H9 (cell line): Measurements from ENCODE around the gene PLEKHA8. TPM values are rescaled to one million over a fixed set of nuclear protein-coding genes. Genes with fewer than 3 reads are reported as not detected.

Experiments
- DNase-seq: peaks from one replicate; pipeline ENCODE4 v3.0.0-alpha.2; 2017
- H2AFZ ChIP-seq: one replicate; pipeline ENCODE4 v1.6.1; 2013; ENCODE audit warnings: mild to moderate bottlenecking, low read length, control low read depth, moderate library complexity
- H2AK5ac ChIP-seq: 2 replicates; pipeline ENCODE4 v1.6.1; 2013; ENCODE audit warnings: low read length, control low read depth, mixed read lengths; ENCODE audit not compliant: insufficient read length
- H2BK120ac ChIP-seq: one replicate; pipeline ENCODE4 v1.6.1; 2013; ENCODE audit warnings: low read depth, mild to moderate bottlenecking, low read length, control low read depth, inconsistent platforms; ENCODE audit not compliant: poor library complexity, severe bottlenecking
- H2BK12ac ChIP-seq: 2 replicates; pipeline ENCODE4 v1.6.1; 2013; ENCODE audit warnings: low read length, control low read depth, mixed read lengths, low read depth; ENCODE audit not compliant: insufficient read length
- H2BK15ac ChIP-seq: 2 replicates; pipeline ENCODE4 v1.6.1; 2013; ENCODE audit warnings: low read depth, low read length, control low read depth
- H2BK20ac ChIP-seq: one replicate; pipeline ENCODE4 v1.6.1; 2013; ENCODE audit warnings: low read depth, mild to moderate bottlenecking, low read length, control low read depth, inconsistent platforms; ENCODE audit not compliant: poor library complexity, severe bottlenecking
- H2BK5ac ChIP-seq: 2 replicates; pipeline ENCODE4 v1.6.1; 2013; ENCODE audit warnings: low read length, control low read depth, mixed read lengths; ENCODE audit not compliant: insufficient read length
- H3K14ac ChIP-seq: 2 replicates; pipeline ENCODE4 v1.6.1; 2013; ENCODE audit warnings: low read length, control low read depth; ENCODE audit not compliant: insufficient read depth
- H3K18ac ChIP-seq: 2 replicates; pipeline ENCODE4 v1.6.1; 2013; ENCODE audit warnings: low read depth, mild to moderate bottlenecking, mixed read lengths, low read length, control low read depth; ENCODE audit not compliant: insufficient read length
- H3K23ac ChIP-seq: 2 replicates; pipeline ENCODE4 v1.6.1; 2013; ENCODE audit warnings: low read length, control low read depth, mixed read lengths, low read depth; ENCODE audit not compliant: insufficient read length
- H3K23me2 ChIP-seq: 2 replicates; pipeline ENCODE4 v1.6.1; 2013; ENCODE audit warnings: low read depth, mild to moderate bottlenecking, mixed read lengths, low read length, control low read depth; ENCODE audit not compliant: insufficient read length, poor library complexity, severe bottlenecking
- H3K27ac ChIP-seq: 2 replicates; pipeline ENCODE4 v1.5.1; 2013; ENCODE audit warnings: low read length, control low read depth, mixed read lengths, low read depth; ENCODE audit not compliant: insufficient read length
- H3K27me3 ChIP-seq: 2 replicates; pipeline ENCODE4 v1.6.1; 2013; ENCODE audit warnings: low read length, control low read depth, inconsistent platforms; ENCODE audit not compliant: insufficient read depth
- H3K4ac ChIP-seq: 2 replicates; pipeline ENCODE4 v1.6.1; 2013; ENCODE audit warnings: low read depth, mild to moderate bottlenecking, control low read depth, inconsistent platforms, low read length, moderate library complexity
- H3K4me1 ChIP-seq: 2 replicates; pipeline ENCODE4 v1.6.1; 2013; ENCODE audit warnings: low read length, control low read depth, inconsistent platforms; ENCODE audit not compliant: insufficient read depth
- H3K4me2 ChIP-seq: 2 replicates; pipeline ENCODE4 v1.6.1; 2013; ENCODE audit warnings: low read length, control low read depth, mixed read lengths; ENCODE audit not compliant: insufficient read length, insufficient read depth
- H3K56ac ChIP-seq: 2 replicates; pipeline ENCODE4 v1.6.1; 2013; ENCODE audit warnings: low read depth, mild to moderate bottlenecking, mixed read lengths, low read length, control low read depth; ENCODE audit not compliant: insufficient read length
- H3K79me1 ChIP-seq: 2 replicates; pipeline ENCODE4 v1.6.1; 2013; ENCODE audit warnings: low read depth, mild to moderate bottlenecking, moderate library complexity, low read length, control low read depth, inconsistent platforms; ENCODE audit not compliant: insufficient read depth, poor library complexity, severe bottlenecking
- H3K79me2 ChIP-seq: 2 replicates; pipeline ENCODE4 v1.6.1; 2013; ENCODE audit warnings: low read length, control low read depth, inconsistent platforms; ENCODE audit not compliant: insufficient read depth
- H3K9ac ChIP-seq: 2 replicates; pipeline ENCODE4 v1.6.1; 2013; ENCODE audit warnings: low read length, control low read depth, mixed read lengths; ENCODE audit not compliant: insufficient read length; ENCODE audit errors: extremely low read depth
- H3K9me3 ChIP-seq: one replicate; pipeline ENCODE4 v1.6.1; 2013; ENCODE audit warnings: low read depth, low read length, inconsistent platforms; ENCODE audit not compliant: control insufficient read depth
- H3T11ph ChIP-seq: one replicate; pipeline ENCODE4 v1.6.1; 2013; ENCODE audit warnings: mild to moderate bottlenecking, low read length, control low read depth, inconsistent platforms
- H4K20me1 ChIP-seq: one replicate; pipeline ENCODE4 v1.6.1; 2013; ENCODE audit not compliant: control insufficient read depth, insufficient read length, insufficient read depth
- H4K5ac ChIP-seq: 2 replicates; pipeline ENCODE4 v1.6.1; 2013; ENCODE audit warnings: low read depth, mild to moderate bottlenecking, mixed read lengths, low read length, control low read depth; ENCODE audit not compliant: insufficient read length
- H4K8ac ChIP-seq: replicated peaks from 2 replicates; pipeline ENCODE4 v1.6.1; 2013; ENCODE audit warnings: low read length, control low read depth, mixed read lengths, low read depth; ENCODE audit not compliant: insufficient read length
- H4K91ac ChIP-seq: 2 replicates; pipeline ENCODE4 v1.6.1; 2013; ENCODE audit warnings: low read depth, mild to moderate bottlenecking, moderate library complexity, mixed read lengths, low read length, control low read depth; ENCODE audit not compliant: insufficient read length
- H3K27ac Mint-ChIP-seq, 3 experiments: 2 replicates in 2 of 3; 3 replicates in 1 of 3; pipeline ENCODE4 v1.8.0; 2020 to 2021; ENCODE audit warnings: mixed read lengths in 3 of 3, mild to moderate bottlenecking in 1 of 3, moderate library complexity in 1 of 3
- H3K27me3 Mint-ChIP-seq: 2 replicates; pipeline ENCODE4 v1.8.0; 2021; ENCODE audit warnings: low read depth, mild to moderate bottlenecking, moderate library complexity, mixed read lengths
- H3K36me3 Mint-ChIP-seq, 3 experiments: 2 replicates in 2 of 3; 3 replicates in 1 of 3; pipeline ENCODE4 v1.8.0; 2020 to 2021; ENCODE audit warnings: low read depth in 3 of 3, mixed read lengths in 3 of 3; ENCODE audit not compliant: insufficient read depth in 1 of 3
- H3K4me1 Mint-ChIP-seq, 2 experiments: 2 replicates each; pipeline ENCODE4 v1.8.0; 2020; ENCODE audit warnings: mixed read lengths in 2 of 2
- H3K4me3 Mint-ChIP-seq, 2 experiments: 2 replicates in 1 of 2; 3 replicates in 1 of 2; pipeline ENCODE4 v1.8.0; 2020 to 2021; ENCODE audit warnings: mild to moderate bottlenecking in 2 of 2, mixed read lengths in 2 of 2, moderate library complexity in 1 of 2
- H3K9me3 Mint-ChIP-seq, 2 experiments: 2 replicates in 1 of 2; 3 replicates in 1 of 2; pipeline ENCODE4 v1.8.0; 2020; ENCODE audit warnings: mild to moderate bottlenecking in 2 of 2, mixed read lengths in 2 of 2, moderate library complexity in 1 of 2
- CTCF ChIP-seq: fragments of 200-600 bp; sonication (generic); conservative IDR thresholded peaks from 3 replicates; pipeline ENCODE4 v1.8.0; 2021; ENCODE audit warnings: antibody characterized with exemption, mild to moderate bottlenecking
- WGBS: extraction: QIAGEN DNeasy Blood & Tissue Kit; methylation state at CpG from one replicate; pipeline ENCODE4 v1.1.7; 2013; ENCODE audit warnings: missing lambda C conversion rate, low lambda C conversion rate, mixed read lengths; ENCODE audit not compliant: insufficient read length; ENCODE audit errors: extremely low coverage; 5-methylcytosine and 5-hydroxymethylcytosine counted together
- total RNA-seq: library from RNA; stranded (reverse); gene quantifications from 2 replicates; pipeline ENCODE4 v1.2.1, GENCODE V29; 2021

Gene PLEKHA8
- total RNA-seq, 1 experiment from 2014 or later = 37.0 TPM

DNA sequence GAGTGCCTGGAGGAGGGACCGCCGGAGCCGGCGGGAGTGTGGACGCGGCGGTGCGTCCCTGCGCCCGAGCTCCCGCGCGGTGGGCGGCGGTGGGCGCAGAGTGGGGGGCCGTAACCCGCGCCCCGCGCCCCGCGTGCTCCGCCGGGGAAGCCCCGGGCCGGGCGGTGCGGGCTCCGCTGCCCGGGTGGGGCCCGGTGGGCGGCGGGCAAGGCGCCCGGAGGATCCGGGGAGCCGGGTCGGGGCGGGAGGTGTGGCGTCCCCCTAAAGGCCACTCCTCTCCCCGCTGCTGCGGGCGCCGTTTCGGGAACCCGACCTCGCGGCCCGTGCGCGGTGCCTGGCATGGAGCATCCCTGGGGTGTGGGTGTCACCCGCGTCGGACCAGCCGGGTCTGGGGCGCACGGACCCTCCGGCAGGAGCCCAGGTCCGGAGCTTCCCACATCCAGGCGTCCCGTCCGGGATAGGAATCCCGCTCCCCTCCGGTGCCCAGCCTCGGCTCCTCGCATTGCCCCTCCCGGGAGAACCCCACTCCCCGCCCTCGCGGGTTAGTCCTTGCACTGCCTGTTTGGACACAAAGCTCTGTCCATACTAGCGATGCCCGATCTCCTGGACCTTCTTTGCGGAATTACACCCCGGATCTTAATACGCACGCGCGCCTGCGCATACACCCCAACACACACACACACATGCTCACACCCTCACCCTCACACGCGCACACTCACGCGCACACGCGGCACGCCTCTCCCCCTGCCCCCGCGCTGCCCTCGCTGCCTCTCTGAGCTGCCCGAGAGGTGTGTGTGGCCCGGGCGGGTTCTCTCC, 107.3 kb downstream of the PLEKHA8 start:
- Histone ChIP-seq H4K20me1 (no peaks in the 10 kb centered on the region), H4K91ac (no peak overlapping the region), H3K56ac (no peak overlapping the region), H2BK12ac (no peak overlapping the region), H3K79me2 (no peaks in the 10 kb centered on the region), H3T11ph (no peak overlapping the region), H2BK120ac (no peak overlapping the region), H3K27ac (no peak overlapping the region), H2BK20ac (no peak overlapping the region), H2AFZ (no peak overlapping the region), H2BK5ac (no peak overlapping the region), H4K8ac (no peak overlapping the region), H3K23me2 (peaks cover 10% of the 10 kb centered on the region), H3K9me3 (no peaks in the 10 kb centered on the region), H3K79me1 (no peaks in the 10 kb centered on the region), H3K18ac (peak overlapping the region; percentile 86), H3K4me1 (no peaks in the 10 kb centered on the region), H3K14ac (peak overlapping the region; percentile 4; the same call in 1 of the 2 replicates), H2BK15ac (no peak overlapping the region), H3K27me3 (peaks cover 3% of the 10 kb centered on the region; the same call in 1 of the 2 replicates), H2AK5ac (no peak overlapping the region), H3K9ac (peak overlapping the region; percentile 81), H3K4ac (no peak overlapping the region), H4K5ac (no peak overlapping the region), H3K4me2 (peak overlapping the region; percentile 84), H3K23ac (no peak overlapping the region)
- no peaks in the 10 kb centered on the region for H3K9me3 Mint-ChIP-seq
- WGBS = no CpG with 5 or more reads among the region's 93 CpGs
- H3K36me3 Mint-ChIP-seq = no peaks in the 10 kb centered on the region
- peaks cover 8% of the 10 kb centered on the region in 2 experiments for H3K4me1 Mint-ChIP-seq
- peaks cover 39% of the 10 kb centered on the region for H3K27me3 Mint-ChIP-seq
- no peak for DNase-seq
- no peak overlapping the region for H3K27ac Mint-ChIP-seq
- peak overlapping the region; percentile 80 to 93 for H3K4me3 Mint-ChIP-seq
- TF ChIP-seq CTCF = no peak
